A549 (cell line): ENCODE data around the gene PPM1H. TPM values are rescaled to one million over a fixed set of nuclear protein-coding genes. Genes with fewer than 3 reads are reported as not detected.
A peak's percentile ranks its signal among the peaks of the same experiment; 100 is the strongest.
"Not testable (repeated sequence)": the region's sequence is repeated elsewhere in the genome, so short reads cannot be mapped to it uniquely, and the experiment has no call there.

Source experiments
- ATAC-seq, 2 experiments: fragments of 200-7000 bp in 1 of 2; fragments of >200 bp in 1 of 2; cut with Nextera tagmentation in 1 of 2; cut with Tn5 transposase in 1 of 2; 3 replicates each; pipeline versions ENCODE4 v1.8.0 to v1.9.1; 2018 to 2020; ENCODE audit warnings: mild to moderate bottlenecking in 1 of 2, moderate library complexity in 1 of 2
- CTCF ChIA-PET: fragments of 300-600 bp; sonication (Branson Sonifier 250); formaldehyde crosslinking; extraction: SDS; loops from one replicate; lab custom pipeline; 2021; ENCODE audit warnings: antibody characterized with exemption, inconsistent platforms; lab: Yijun Ruan, JAX
- POLR2A ChIA-PET: fragments of 350-600 bp; formaldehyde crosslinking; extraction: SDS; loops from one replicate; lab custom pipeline; 2021; ENCODE audit warnings: antibody characterized with exemption, inconsistent platforms; lab: Yijun Ruan, JAX
- DNase-seq, 2 experiments: peaks; one replicate each; pipeline versions ENCODE4 v3.0.0 to v3.0.0-alpha.2; 2011 to 2016; ENCODE audit warnings: low read depth in 1 of 2, low spot score in 1 of 2
- FAIRE-seq: peaks from 2 replicates; lab custom pipeline; 2011; peaks lifted over from hg19 to GRCh38; lab: Jason Lieb, UNC
- H3K27ac ChIP-seq, 2 experiments: fragments of >200 bp; sonication (Bioruptor Twin); formaldehyde crosslinking; 3 replicates each; pipeline ENCODE4 v1.5.1; 2016 to 2017
- H3K4me1 ChIP-seq: fragments of >200 bp; sonication (Bioruptor Twin); formaldehyde crosslinking; 3 replicates; pipeline ENCODE4 v1.6.1; 2016
- H3K4me2 ChIP-seq: fragments of >200 bp; sonication (Bioruptor Twin); formaldehyde crosslinking; 3 replicates; pipeline ENCODE4 v1.6.1; 2016
- H3K4me3 ChIP-seq: fragments of >200 bp; sonication (Bioruptor Twin); formaldehyde crosslinking; 3 replicates; pipeline ENCODE4 v1.5.1; 2016
- H3K9me3 ChIP-seq: fragments of >200 bp; sonication (Bioruptor Twin); formaldehyde crosslinking; 3 replicates; pipeline ENCODE4 v1.6.1; 2016
- FOSL2 ChIP-seq, 2 experiments: fragments of 450-650 bp in 1 of 2; fragments of >200 bp in 1 of 2; sonication (Bioruptor Twin) in 1 of 2; formaldehyde crosslinking; IDR thresholded peaks; 2 replicates each; pipeline versions ENCODE4 v1.5.0 to v1.6.1; 2016 to 2020; ENCODE audit warnings: mild to moderate bottlenecking in 1 of 2, moderate library complexity in 1 of 2
- MAZ ChIP-seq: fragments of 150-350 bp; IDR thresholded peaks from 2 replicates; pipeline ENCODE4 v1.6.1; 2014; ENCODE audit warnings: antibody characterized with exemption, low read depth, low read length, borderline replicate concordance
- POLR2A ChIP-seq: IDR thresholded peaks from 2 replicates; pipeline ENCODE4 v1.6.1; 2012; ENCODE audit warnings: mild to moderate bottlenecking, low read length
- RAD21 ChIP-seq, 2 experiments: fragments of >200 bp in 1 of 2; sonication (Bioruptor Twin) in 1 of 2; formaldehyde crosslinking in 1 of 2; IDR thresholded peaks in 1 of 2; conservative IDR thresholded peaks in 1 of 2; 2 replicates in 1 of 2; 3 replicates in 1 of 2; pipeline ENCODE4 v1.6.1; 2012 to 2018; ENCODE audit warnings: inconsistent platforms in 1 of 2
- RNF2 ChIP-seq: fragments of 200-600 bp; sonication (generic); IDR thresholded peaks from 2 replicates; pipeline ENCODE4 v1.6.1; 2016; ENCODE audit warnings: low read depth, mild to moderate bottlenecking, antibody characterized with exemption, moderate library complexity, borderline replicate concordance
- SMC3 ChIP-seq: fragments of >200 bp; sonication (Bioruptor Twin); formaldehyde crosslinking; IDR thresholded peaks from 3 replicates; pipeline ENCODE4 v1.6.1; 2018; ENCODE audit warnings: inconsistent platforms
- ZC3H11A ChIP-seq: fragments of 450-650 bp; IDR thresholded peaks from 2 replicates; pipeline ENCODE4 v1.6.1; 2014; ENCODE audit warnings: antibody characterized with exemption, mild to moderate bottlenecking
- WGBS: methylation state at CpG from one replicate; pipeline ENCODE4 v1.1.6; 2017; ENCODE audit errors: missing lambda C conversion rate; 5-methylcytosine and 5-hydroxymethylcytosine counted together
- polyA plus RNA-seq, 4 experiments: library from polyadenylated mRNA; depleted of rRNA in 3 of 4; stranded (reverse); fragments of >200 nt; fragmentation: RNase III in 1 of 4; extraction: RNeasy Plus Mini Kit Qiagen cat#74134 plus additional on column Dnase treatment in 1 of 4; gene quantifications; 2 replicates in 3 of 4; 3 replicates in 1 of 4; pipeline ENCODE4 v1.2.3, GENCODE V29; 2011 to 2017
- TF ChIP-seq, protein P1 (sequence below): fragments of >200 bp; sonication (Bioruptor Twin); formaldehyde crosslinking; IDR thresholded peaks from 3 replicates; pipeline ENCODE4 v1.5.1; 2016
- TF ChIP-seq, protein P2 (sequence below): IDR thresholded peaks from 2 replicates; pipeline ENCODE4 v1.6.1; 2012

PPM1H gene
- polyA plus RNA-seq, 2 of the 4 experiments (the other 2 are of a cell fraction), result 7.8 TPM

DNA sequence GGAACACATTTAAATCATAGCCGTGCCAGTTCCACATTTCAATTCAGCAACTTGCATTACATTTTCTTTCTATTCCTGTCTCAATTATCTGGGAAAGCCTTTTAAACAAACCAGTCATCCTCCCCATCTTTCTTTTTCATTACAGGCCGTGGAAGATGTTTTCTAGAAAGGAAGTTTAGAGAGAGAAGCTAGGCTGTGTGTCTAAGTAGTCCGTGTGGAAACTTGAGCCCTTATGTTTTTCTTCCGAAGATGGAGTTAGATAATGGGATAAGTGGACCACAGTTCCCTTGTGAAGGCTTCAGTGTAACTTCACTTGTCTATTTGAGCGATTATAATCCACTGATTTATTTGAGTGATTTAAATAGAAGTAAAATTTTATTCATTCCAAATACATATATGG, 12.4 kb upstream of the PPM1H start:
- Histone ChIP-seq H3K4me2 (no peak overlapping the region), H3K4me3 (no peak overlapping the region), H3K27ac (no peak overlapping the region), H3K9me3 (peaks cover 8% of the 10 kb centered on the region; the same call in 1 of the 3 replicates), H3K4me1 (no peaks in the 10 kb centered on the region)
- ATAC-seq, result no peak
- 52% methylated on average over 5 of the region's 5 CpGs for WGBS
- no peak for TF ChIP-seq SMC3
- no peak for DNase-seq
- no peak for FAIRE-seq
- ChIA-PET POLR2A (no interaction called here), CTCF (interaction anchor here (1.4 kb wide), 1 partner anchor 12 kb away, joined by 8 read pairs; the partner anchor contains the start of gene PPM1H)

DNA sequence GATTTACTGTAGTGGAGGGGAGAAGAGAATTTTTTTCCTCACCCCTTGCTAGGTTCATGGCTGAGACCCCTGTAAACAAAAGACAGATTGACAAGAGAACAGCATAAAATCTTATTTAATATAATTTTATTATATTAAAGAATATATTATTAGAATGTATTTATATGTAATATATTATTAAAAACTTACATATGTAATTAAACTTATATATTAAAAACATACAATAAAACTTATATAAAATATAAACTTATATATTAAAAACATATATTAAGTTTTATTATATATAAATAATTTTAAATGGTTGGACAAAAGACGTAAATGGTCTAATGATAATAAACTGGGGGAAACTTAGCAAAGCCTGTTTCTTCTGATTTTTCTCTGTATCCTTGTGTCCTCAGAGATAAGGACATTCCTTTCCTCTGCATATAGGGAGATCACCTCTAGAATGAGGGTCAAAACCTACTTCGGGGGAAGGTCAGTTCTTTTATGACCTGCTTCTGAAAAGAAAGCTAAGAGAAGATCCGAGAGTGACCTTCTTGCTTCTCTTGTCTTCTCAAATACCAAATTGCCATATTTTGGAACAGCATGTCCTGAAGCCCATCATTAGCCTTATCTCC, 8.9 kb upstream of the PPM1H start:
- H3K9me3 ChIP-seq, result peaks cover 2% of the 10 kb centered on the region; the same call in 1 of the 3 replicates
- H3K27ac ChIP-seq, result no peak overlapping the region
- no peak for TF ChIP-seq FOSL2 (IDR thresholded peaks at IDR 0.05)
- TF ChIP-seq FOSL2 (CRISPR knock-in tag; IDR thresholded peaks at IDR 0.05), result no peak
- no peak for TF ChIP-seq ZC3H11A
- TF ChIP-seq POLR2A, result no peak
- no peak for DNase-seq
- POLR2A ChIA-PET, result no interaction called here
- ATAC-seq, result no peak
- no peaks in the 10 kb centered on the region for H3K4me1 ChIP-seq
- WGBS, result 50% methylated on average over 3 of the region's 3 CpGs
- CTCF ChIA-PET, result interaction anchor here (0.9 to 1.0 kb wide), 2 partner anchors 9 to 131 kb away, joined by 3 to 4 read pairs; partner anchors contain the start of gene PPM1H
- no peak for FAIRE-seq
- no peak overlapping the region for H3K4me3 ChIP-seq
- H3K4me2 ChIP-seq, result no peak overlapping the region

DNA sequence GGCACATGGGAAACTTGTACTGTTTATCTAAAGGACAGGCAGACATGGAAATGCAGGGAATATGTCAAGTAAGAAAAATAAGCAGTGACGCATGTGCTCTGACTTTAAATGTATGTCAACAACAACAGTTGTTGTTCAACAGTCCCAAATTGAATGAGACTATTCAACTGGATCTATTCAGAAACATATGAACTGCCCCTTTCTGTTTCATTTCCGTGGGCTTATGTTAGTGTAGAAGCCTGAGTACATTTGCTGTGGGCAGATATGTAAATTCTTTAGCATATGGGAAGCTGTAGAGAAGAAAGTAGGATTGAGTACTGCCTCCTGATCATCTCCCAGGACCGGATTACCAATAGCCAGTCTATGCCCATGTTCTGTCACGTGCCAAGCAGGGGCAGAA, 7.4 kb upstream of the PPM1H start:
- H3K4me2 ChIP-seq, POLR2A ChIA-PET, DNase-seq, H3K4me3 ChIP-seq, H3K27ac ChIP-seq, H3K4me1 ChIP-seq, FAIRE-seq, CTCF ChIA-PET, ATAC-seq, H3K9me3 ChIP-seq: not testable (repeated sequence)
- 50% methylated on average over 4 of the region's 4 CpGs for WGBS

DNA sequence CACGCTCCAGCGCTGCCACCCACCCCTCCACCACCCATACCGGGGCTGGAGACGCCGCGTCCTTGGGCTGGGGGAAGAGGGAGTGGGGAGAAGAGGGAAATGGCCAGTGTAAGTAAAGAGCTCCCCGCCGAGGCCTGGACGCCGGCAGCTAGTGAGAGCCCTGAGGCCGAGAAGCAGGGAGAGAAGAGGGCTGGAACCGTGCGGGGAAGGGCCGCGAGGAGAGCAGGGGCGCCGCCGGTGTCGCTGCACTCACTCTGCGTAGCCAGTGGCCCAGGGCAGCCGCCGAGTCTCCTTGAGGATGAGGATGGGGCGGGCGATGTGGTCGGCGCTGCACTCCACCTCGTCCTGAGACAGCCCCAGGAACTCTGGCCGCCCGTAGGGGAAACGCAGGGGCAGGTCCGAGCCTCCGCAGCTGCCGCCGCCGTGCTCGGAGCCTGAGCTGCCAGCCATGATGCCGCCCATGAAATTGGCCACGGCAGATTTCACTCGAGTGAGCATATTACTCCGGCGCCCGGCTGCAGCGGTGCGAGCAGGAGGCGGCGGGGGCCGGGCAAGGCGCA, 631 bp downstream of the PPM1H start:
- DNase-seq (peak; percentile 45 to 48), FAIRE-seq (no peak), ATAC-seq (peak; percentile 79 to 81)
- Histone ChIP-seq H3K27ac (peak overlapping the region; percentile 79 to 95), H3K9me3 (no peaks in the 10 kb centered on the region), H3K4me1 (peaks cover 24% of the 10 kb centered on the region), H3K4me2 (peak overlapping the region; percentile 98), H3K4me3 (peak overlapping the region; percentile 70)
- CTCF ChIA-PET, result interaction anchor here (0.5 to 3.5 kb wide), 32 partner anchors 9 to 705 kb away, joined by 3 to 26 read pairs (median 4); no protein-coding TSS in a partner anchor
- POLR2A ChIA-PET, result interaction anchor here (1.1 to 3.0 kb wide), 8 partner anchors 68 to 674 kb away, joined by 3 to 18 read pairs (median 4); partner anchors contain the start of gene USP15
- WGBS, result 2% methylated on average over 19 of the region's 48 CpGs
- TF ChIP-seq, protein P1, sequence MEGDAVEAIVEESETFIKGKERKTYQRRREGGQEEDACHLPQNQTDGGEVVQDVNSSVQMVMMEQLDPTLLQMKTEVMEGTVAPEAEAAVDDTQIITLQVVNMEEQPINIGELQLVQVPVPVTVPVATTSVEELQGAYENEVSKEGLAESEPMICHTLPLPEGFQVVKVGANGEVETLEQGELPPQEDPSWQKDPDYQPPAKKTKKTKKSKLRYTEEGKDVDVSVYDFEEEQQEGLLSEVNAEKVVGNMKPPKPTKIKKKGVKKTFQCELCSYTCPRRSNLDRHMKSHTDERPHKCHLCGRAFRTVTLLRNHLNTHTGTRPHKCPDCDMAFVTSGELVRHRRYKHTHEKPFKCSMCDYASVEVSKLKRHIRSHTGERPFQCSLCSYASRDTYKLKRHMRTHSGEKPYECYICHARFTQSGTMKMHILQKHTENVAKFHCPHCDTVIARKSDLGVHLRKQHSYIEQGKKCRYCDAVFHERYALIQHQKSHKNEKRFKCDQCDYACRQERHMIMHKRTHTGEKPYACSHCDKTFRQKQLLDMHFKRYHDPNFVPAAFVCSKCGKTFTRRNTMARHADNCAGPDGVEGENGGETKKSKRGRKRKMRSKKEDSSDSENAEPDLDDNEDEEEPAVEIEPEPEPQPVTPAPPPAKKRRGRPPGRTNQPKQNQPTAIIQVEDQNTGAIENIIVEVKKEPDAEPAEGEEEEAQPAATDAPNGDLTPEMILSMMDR, result peak; percentile 21; the same call in 2 of the 3 replicates
- TF ChIP-seq MAZ (no peak), RAD21 (conservative IDR thresholded peaks at IDR 0.05 in 1 of 2, IDR thresholded peaks at IDR 0.05 in 1 of 2) (peak in 1 of 2 experiments; percentile 31; a peak in 3 of 5 replicates), SMC3 (no peak), RNF2 (peak; percentile 46; the same call in 1 of the 2 replicates)
- TF ChIP-seq, protein P2, sequence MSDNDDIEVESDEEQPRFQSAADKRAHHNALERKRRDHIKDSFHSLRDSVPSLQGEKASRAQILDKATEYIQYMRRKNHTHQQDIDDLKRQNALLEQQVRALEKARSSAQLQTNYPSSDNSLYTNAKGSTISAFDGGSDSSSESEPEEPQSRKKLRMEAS, result peak; percentile 31; the same call in 1 of the 2 replicates
